CD4-positive, alpha-beta T cell (primary cell): ENCODE results near the gene FMN1. TPM values are rescaled to one million over a fixed set of nuclear protein-coding genes. Genes with fewer than 3 reads are reported as not detected.

Experiments
- ATAC-seq: fragments of 200-7000 bp; cut with Tn5 transposase; one replicate; pipeline ENCODE4 v1.10.0; 2022; ENCODE audit warnings: mild to moderate bottlenecking; ENCODE audit not compliant: poor library complexity
- CTCF ChIA-PET: fragments of 350-600 bp; sonication (Branson Sonifier 250); formaldehyde crosslinking; loops from one replicate; lab custom pipeline; 2021; ENCODE audit warnings: antibody characterized with exemption, inconsistent platforms; lab: Charles Lee
- POLR2A ChIA-PET: fragments of 350-600 bp; sonication (Branson Sonifier 250); formaldehyde crosslinking; loops from one replicate; lab custom pipeline; 2021; ENCODE audit warnings: antibody characterized with exemption, inconsistent platforms; lab: Charles Lee
- DNase-seq, 14 experiments: peaks; one replicate each; pipeline ENCODE4 v3.0.0-alpha.2; 2013 to 2020; ENCODE audit warnings: mixed read lengths in 2 of 14
- H3K27ac ChIP-seq, 2 donors: one replicate each; pipeline versions ENCODE4 v1.5.1 to v1.7.0; 2013; ENCODE audit warnings: low read length in 2 of 2, low read depth in 1 of 2, mild to moderate bottlenecking in 1 of 2
- H3K27me3 ChIP-seq, 2 experiments: 1 replicate in 1 of 2; 2 replicates in 1 of 2; pipeline versions ENCODE4 v1.6.1 to v1.7.0; 2013; ENCODE audit warnings: low read length in 2 of 2, control low read depth in 1 of 2, mild to moderate bottlenecking in 1 of 2, moderate library complexity in 1 of 2; ENCODE audit not compliant: insufficient read depth in 2 of 2, control insufficient read depth in 1 of 2
- H3K36me3 ChIP-seq: one replicate; pipeline ENCODE4 v1.6.1; 2013; ENCODE audit warnings: low read length, control low read depth; ENCODE audit not compliant: insufficient read depth
- H3K4me1 ChIP-seq: one replicate; pipeline ENCODE4 v1.6.1; 2013; ENCODE audit warnings: low read length, control low read depth; ENCODE audit not compliant: insufficient read depth
- H3K4me3 ChIP-seq: one replicate; pipeline ENCODE4 v1.5.1; 2013; ENCODE audit warnings: mild to moderate bottlenecking, low read length, moderate library complexity
- H3K9me3 ChIP-seq, 2 experiments: 1 replicate in 1 of 2; 2 replicates in 1 of 2; pipeline versions ENCODE4 v1.6.1 to v1.7.0; 2013; ENCODE audit warnings: low read length in 2 of 2, mild to moderate bottlenecking in 2 of 2, control low read depth in 1 of 2, moderate library complexity in 1 of 2; ENCODE audit not compliant: control insufficient read depth in 1 of 2, insufficient read depth in 1 of 2
- H3K27ac Mint-ChIP-seq: one replicate; pipeline ENCODE4 v1.8.0; 2020; ENCODE audit warnings: mixed read lengths
- H3K27me3 Mint-ChIP-seq: one replicate; pipeline ENCODE4 v1.8.0; 2021; ENCODE audit warnings: mixed read lengths
- H3K36me3 Mint-ChIP-seq: one replicate; pipeline ENCODE4 v1.8.0; 2021; ENCODE audit warnings: low read depth, mixed read lengths
- H3K4me1 Mint-ChIP-seq: one replicate; pipeline ENCODE4 v1.8.0; 2021; ENCODE audit warnings: low read depth, mixed read lengths
- H3K4me3 Mint-ChIP-seq: one replicate; pipeline ENCODE4 v1.8.0; 2020; ENCODE audit warnings: mild to moderate bottlenecking, mixed read lengths
- H3K9me3 Mint-ChIP-seq: one replicate; pipeline ENCODE4 v1.8.0; 2020; ENCODE audit warnings: mixed read lengths
- intact Hi-C, 2 experiments: fragments of 100-400 bp; cut with DNase I in 1 of 2; cut with micrococcal nuclease in 1 of 2; formaldehyde crosslinking; loops; one replicate each; pipeline versions ENCODE4 v1.15.1 to v1.9.0; 2023 to 2025; cut with DNase I, micrococcal nuclease
- total RNA-seq, 174 experiments: library from RNA in 2 of 174; stranded (reverse) in 2 of 174; gene quantifications; one replicate each; pipeline ENCODE4 v1.2.3 and lab custom pipeline; 2021 to 2026
- TF ChIP-seq, protein P1 (sequence below): fragments of 200-600 bp; IDR thresholded peaks from one replicate; pipeline ENCODE4 v1.8.0; 2022; ENCODE audit warnings: antibody characterized with exemption, mild to moderate bottlenecking

FMN1 gene
- total RNA-seq, 2 experiments from 2014 or later = 0.39 to 0.55 TPM

DNA sequence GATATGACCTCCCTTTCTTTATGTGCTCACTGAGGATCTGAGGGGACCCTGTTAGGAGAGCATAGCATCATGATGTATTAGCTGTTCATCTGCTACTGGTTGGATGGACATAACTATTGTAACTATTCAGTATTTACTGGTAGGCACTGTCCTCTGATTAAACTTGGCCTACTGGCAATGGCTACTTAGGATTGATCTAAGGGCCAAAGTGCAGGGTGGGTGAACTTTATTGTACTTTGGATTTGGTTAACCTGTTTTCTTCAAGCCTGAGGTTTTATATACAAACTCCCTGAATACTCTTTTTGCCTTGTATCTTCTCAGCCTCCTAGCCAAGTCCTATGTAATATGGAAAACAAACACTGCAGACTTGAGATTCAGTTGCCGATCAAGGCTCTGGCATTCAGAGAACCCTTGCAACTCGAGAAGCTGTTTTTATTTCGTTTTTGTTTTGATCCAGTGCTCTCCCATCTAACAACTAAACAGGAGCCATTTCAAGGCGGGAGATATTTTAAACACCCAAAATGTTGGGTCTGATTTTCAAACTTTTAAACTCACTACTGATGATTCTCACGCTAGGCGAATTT, 461.8 kb downstream of the FMN1 start:
- H3K27ac ChIP-seq = no peak overlapping the region
- Mint-ChIP-seq H3K4me1 (no peaks in the 10 kb centered on the region), H3K36me3 (no peaks in the 10 kb centered on the region), H3K9me3 (peaks cover 2% of the 10 kb centered on the region), H3K27ac (no peak overlapping the region), H3K27me3 (peaks cover 45% of the 10 kb centered on the region), H3K4me3 (no peak overlapping the region)
- DNase-seq (no peak), ATAC-seq (no peak)
- ChIA-PET CTCF (no interaction called here), POLR2A (no interaction called here)
- H3K36me3 ChIP-seq = no peaks in the 10 kb centered on the region
- H3K9me3 ChIP-seq = peaks cover 0 to 6% of the 10 kb centered on the region in 2 experiments
- intact Hi-C loops = no loop called here
- peaks cover 4 to 10% of the 10 kb centered on the region in 2 experiments for H3K27me3 ChIP-seq
- H3K4me3 ChIP-seq = no peak overlapping the region
- TF ChIP-seq, protein P1, sequence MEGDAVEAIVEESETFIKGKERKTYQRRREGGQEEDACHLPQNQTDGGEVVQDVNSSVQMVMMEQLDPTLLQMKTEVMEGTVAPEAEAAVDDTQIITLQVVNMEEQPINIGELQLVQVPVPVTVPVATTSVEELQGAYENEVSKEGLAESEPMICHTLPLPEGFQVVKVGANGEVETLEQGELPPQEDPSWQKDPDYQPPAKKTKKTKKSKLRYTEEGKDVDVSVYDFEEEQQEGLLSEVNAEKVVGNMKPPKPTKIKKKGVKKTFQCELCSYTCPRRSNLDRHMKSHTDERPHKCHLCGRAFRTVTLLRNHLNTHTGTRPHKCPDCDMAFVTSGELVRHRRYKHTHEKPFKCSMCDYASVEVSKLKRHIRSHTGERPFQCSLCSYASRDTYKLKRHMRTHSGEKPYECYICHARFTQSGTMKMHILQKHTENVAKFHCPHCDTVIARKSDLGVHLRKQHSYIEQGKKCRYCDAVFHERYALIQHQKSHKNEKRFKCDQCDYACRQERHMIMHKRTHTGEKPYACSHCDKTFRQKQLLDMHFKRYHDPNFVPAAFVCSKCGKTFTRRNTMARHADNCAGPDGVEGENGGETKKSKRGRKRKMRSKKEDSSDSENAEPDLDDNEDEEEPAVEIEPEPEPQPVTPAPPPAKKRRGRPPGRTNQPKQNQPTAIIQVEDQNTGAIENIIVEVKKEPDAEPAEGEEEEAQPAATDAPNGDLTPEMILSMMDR = no peak
- no peaks in the 10 kb centered on the region for H3K4me1 ChIP-seq

DNA sequence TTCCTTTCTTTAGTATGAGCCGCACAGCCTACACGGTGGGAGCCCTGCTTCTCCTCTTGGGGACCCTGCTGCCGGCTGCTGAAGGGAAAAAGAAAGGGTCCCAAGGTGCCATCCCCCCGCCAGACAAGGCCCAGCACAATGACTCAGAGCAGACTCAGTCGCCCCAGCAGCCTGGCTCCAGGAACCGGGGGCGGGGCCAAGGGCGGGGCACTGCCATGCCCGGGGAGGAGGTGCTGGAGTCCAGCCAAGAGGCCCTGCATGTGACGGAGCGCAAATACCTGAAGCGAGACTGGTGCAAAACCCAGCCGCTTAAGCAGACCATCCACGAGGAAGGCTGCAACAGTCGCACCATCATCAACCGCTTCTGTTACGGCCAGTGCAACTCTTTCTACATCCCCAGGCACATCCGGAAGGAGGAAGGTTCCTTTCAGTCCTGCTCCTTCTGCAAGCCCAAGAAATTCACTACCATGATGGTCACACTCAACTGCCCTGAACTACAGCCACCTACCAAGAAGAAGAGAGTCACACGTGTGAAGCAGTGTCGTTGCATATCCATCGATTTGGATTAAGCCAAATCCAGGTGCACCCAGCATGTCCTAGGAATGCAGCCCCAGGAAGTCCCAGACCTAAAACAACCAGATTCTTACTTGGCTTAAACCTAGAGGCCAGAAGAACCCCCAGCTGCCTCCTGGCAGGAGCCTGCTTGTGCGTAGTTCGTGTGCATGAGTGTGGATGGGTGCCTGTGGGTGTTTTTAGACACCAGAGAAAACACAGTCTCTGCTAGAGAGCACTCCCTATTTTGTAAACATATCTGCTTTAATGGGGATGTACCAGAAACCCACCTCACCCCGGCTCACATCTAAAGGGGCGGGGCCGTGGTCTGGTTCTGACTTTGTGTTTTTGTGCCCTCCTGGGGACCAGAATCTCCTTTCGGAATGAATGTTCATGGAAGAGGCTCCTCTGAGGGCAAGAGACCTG, 463.5 kb downstream of the FMN1 start:
- Mint-ChIP-seq H3K27me3 (peaks cover 55% of the 10 kb centered on the region), H3K4me3 (no peak overlapping the region), H3K27ac (no peak overlapping the region), H3K9me3 (peaks cover 2% of the 10 kb centered on the region), H3K4me1 (no peaks in the 10 kb centered on the region), H3K36me3 (no peaks in the 10 kb centered on the region)
- POLR2A ChIA-PET = no interaction called here
- CTCF ChIA-PET = no interaction called here
- TF ChIP-seq, protein P1 = no peak
- peak in 1 of 14 experiments; percentile 50 for DNase-seq
- Histone ChIP-seq H3K27me3 (peaks cover 4 to 10% of the 10 kb centered on the region in 2 experiments), H3K27ac (no peak overlapping the region), H3K9me3 (peaks cover 0 to 6% of the 10 kb centered on the region in 2 experiments), H3K36me3 (no peaks in the 10 kb centered on the region), H3K4me1 (no peaks in the 10 kb centered on the region), H3K4me3 (no peak overlapping the region)
- ATAC-seq = no peak
- intact Hi-C loops = no loop called here

DNA sequence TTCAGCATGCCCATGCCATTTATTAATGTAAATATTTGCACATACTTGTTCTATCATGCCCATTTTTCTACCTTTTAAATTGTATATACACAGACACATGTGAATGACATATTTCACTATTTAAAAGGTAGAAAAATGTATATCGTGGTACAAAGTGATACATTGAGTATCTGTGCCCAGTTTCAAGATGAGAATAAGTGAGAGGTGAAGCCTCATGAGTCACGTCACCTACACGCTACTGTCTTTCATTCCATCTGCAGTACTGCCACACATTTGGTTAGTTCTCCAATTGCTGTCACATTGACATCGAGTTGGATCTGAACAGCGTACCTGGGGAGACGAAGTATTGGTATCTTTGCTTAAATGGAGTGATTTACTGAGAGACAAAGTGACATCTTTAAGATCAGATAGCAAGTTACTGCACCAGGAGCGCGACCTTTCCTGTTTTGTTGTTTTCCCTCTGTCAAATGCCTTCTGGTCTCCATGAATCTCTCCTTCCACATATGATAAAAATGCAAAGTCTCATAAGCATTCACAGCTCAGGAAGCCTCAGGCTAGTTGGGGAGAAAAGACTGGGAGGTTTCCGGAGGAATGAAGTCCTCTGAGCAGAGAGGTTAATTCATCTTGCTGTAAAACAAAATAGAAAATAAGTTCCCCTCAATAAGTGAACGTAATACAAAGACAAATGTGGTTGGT, 464.7 kb downstream of the FMN1 start:
- Histone ChIP-seq H3K4me1 (no peaks in the 10 kb centered on the region), H3K27ac (no peak overlapping the region), H3K4me3 (no peak overlapping the region), H3K9me3 (peaks cover 0 to 6% of the 10 kb centered on the region in 2 experiments), H3K36me3 (no peaks in the 10 kb centered on the region), H3K27me3 (peaks cover 4 to 10% of the 10 kb centered on the region in 2 experiments)
- ChIA-PET CTCF (no interaction called here), POLR2A (no interaction called here)
- H3K9me3 Mint-ChIP-seq = peaks cover 2% of the 10 kb centered on the region
- H3K4me1 Mint-ChIP-seq = no peaks in the 10 kb centered on the region
- ATAC-seq (no peak), DNase-seq (no peak)
- peaks cover 67% of the 10 kb centered on the region for H3K27me3 Mint-ChIP-seq
- intact Hi-C loops = no loop called here
- TF ChIP-seq, protein P1 = no peak
- no peaks in the 10 kb centered on the region for H3K36me3 Mint-ChIP-seq
- no peak overlapping the region for H3K4me3 Mint-ChIP-seq
- no peak overlapping the region for H3K27ac Mint-ChIP-seq
